AG09309 (cell line): ENCODE measurements around the gene HOXC11.

ENCODE experiments used
- DNase-seq: peaks from one replicate; pipeline ENCODE4 v3.0.0-alpha.2; 2010; ENCODE audit warnings: low read depth
- H3K4me3 ChIP-seq: 2 replicates; pipeline ENCODE4 v1.5.1; 2011; ENCODE audit warnings: mild to moderate bottlenecking, low read depth, low read length, moderate library complexity; ENCODE audit not compliant: control insufficient read depth
- CTCF ChIP-seq: IDR thresholded peaks from 2 replicates; pipeline ENCODE4 v1.5.1; 2011; ENCODE audit warnings: mild to moderate bottlenecking, low read depth, low read length, inconsistent platforms; ENCODE audit not compliant: insufficient read depth, control insufficient read depth; ENCODE audit errors: missing control alignments

The HOXC11 gene

GRCh38 chr12:53955036-53955775 is 17.7 kb upstream of the HOXC11 start:
- TF ChIP-seq CTCF, result no peak
- no peak overlapping the region for H3K4me3 ChIP-seq
- DNase-seq, result no peak

- no peak for TF ChIP-seq CTCF
- H3K4me3 ChIP-seq, result no peak overlapping the region
These were observed 17.1 kb upstream of the HOXC11 start for GRCh38 chr12:53955776-53956250.

GRCh38 chr12:53956251-53956887 is 16.6 kb upstream of the HOXC11 start:
- no peak overlapping the region for H3K4me3 ChIP-seq
- no peak for TF ChIP-seq CTCF
- DNase-seq, result no peak

More at GRCh38 chr12:53955776-53956250, 17.1 kb upstream of the HOXC11 start:
- DNase-seq, result no peak

GRCh38 chr12:53956914-53957536 is 15.9 kb upstream of the HOXC11 start:
- H3K4me3 ChIP-seq, result no peak overlapping the region
- no peak for DNase-seq
- TF ChIP-seq CTCF, result no peak

- H3K4me3 ChIP-seq, result no peak overlapping the region
- TF ChIP-seq CTCF, result no peak
- DNase-seq, result no peak
These were observed 14.8 kb upstream of the HOXC11 start for GRCh38 chr12:53958128-53958527.

GRCh38 chr12:53959314-53959713 is 13.6 kb upstream of the HOXC11 start:
- TF ChIP-seq CTCF, result no peak
- no peak overlapping the region for H3K4me3 ChIP-seq
- no peak for DNase-seq
